ENCODE measurements around the gene IRF9. TPM values are rescaled to one million over a fixed set of nuclear protein-coding genes. Genes with fewer than 3 reads are reported as not detected.

IRF9 gene
- total RNA-seq, 2 experiments from 2014 or later, result 112 to 118 TPM

DNA sequence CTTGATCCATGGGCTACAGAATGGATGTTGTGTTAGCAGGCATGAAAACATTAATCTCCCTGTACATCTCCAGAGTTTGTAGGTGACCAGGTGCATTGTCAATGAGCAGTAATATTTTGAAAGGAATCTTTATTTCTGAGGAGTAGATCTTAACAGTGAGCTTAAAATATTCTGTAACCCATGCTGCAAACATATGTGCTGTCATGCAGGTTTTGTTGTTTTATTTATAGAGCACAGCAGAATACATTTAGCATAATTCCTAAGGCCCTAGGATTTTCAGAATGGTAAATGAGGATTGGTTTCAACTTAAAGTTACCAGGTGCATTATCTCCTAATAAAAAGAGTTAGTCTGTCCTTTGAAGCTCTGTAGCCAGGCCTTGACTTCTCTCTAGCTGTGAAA is 34.1 kb upstream of the IRF9 start:
- no peak for ATAC-seq

GRCh38 chr14:24127673-24128072 is 33.4 kb upstream of the IRF9 start:
- TF ChIP-seq CTCF (IDR thresholded peaks at IDR 0.05), result no peak

More for the DNA sequence above, 34.1 kb upstream of the IRF9 start:
- intact Hi-C loops (cut with micrococcal nuclease), result no loop called here
- peaks cover 6% of the 10 kb centered on the region for H3K36me3 Mint-ChIP-seq (ENCODE audit: low read depth)
- CTCF ChIA-PET, result interaction anchor here (1.0 to 3.5 kb wide), 5 partner anchors 10 to 115 kb away, joined by 3 to 10 read pairs (median 6); partner anchors contain the start of genes IRF9 and TINF2
- POLR2A ChIA-PET, result interaction anchor here (0.5 to 4.2 kb wide), 5 partner anchors 8 to 38 kb away, joined by 3 to 30 read pairs (median 4); partner anchors contain the start of genes DCAF11, NRL and PSME1
- H3K4me3 Mint-ChIP-seq, result no peak overlapping the region
- H3K4me1 Mint-ChIP-seq (ENCODE audit: low read depth), result peaks cover 5% of the 10 kb centered on the region
- no peaks in the 10 kb centered on the region for H3K27me3 Mint-ChIP-seq
- TF ChIP-seq CTCF (IDR thresholded peaks at IDR 0.05), result no peak
- H3K9me3 Mint-ChIP-seq, result no peaks in the 10 kb centered on the region
- no peak overlapping the region for H3K27ac Mint-ChIP-seq
- no peak for DNase-seq

DNA sequence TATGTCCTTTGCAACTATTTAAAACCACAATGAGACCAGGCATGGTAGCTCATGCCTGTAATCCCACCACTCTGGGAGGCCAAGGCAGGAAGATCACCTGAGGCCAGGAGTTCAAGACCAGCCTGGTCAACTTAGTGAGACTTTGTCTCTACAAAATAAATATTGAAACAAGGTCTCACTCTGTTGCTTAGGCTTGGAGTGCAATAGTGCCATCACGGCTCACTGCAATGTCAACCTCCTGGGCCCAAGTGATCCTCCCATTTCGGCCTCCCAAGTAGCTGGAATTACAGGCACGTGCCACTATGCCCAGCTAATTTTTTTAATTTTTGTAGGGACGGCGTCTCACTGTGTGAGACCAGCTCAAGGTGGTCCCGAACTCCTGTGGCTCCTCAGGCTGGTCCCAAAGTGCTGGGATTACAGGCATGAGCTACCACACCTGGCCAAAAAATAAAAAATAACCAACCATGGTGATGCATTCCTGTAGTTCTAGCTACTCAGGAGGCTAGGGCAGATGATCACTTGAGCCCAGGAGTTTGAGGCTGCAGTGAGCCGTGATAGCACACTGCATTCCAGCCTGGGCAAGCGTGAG is 31.6 kb upstream of the IRF9 start:
- Mint-ChIP-seq H3K27ac (no peak overlapping the region), H3K9me3 (no peaks in the 10 kb centered on the region), H3K4me3 (no peak overlapping the region), H3K4me1 (ENCODE audit: low read depth) (peaks cover 18% of the 10 kb centered on the region), H3K27me3 (no peaks in the 10 kb centered on the region), H3K36me3 (ENCODE audit: low read depth) (no peaks in the 10 kb centered on the region)
- ChIA-PET CTCF (interaction anchor here (0.9 to 1.5 kb wide), 4 partner anchors 10 to 31 kb away, joined by 3 to 6 read pairs (median 4); no protein-coding TSS in a partner anchor), POLR2A (interaction anchor here (3.5 kb wide), 1 partner anchor 15 kb away, joined by 11 read pairs; the partner anchor contains the start of genes DCAF11 and NRL)
- intact Hi-C loops (cut with micrococcal nuclease), result no loop called here
- ATAC-seq (no peak), DNase-seq (no peak)
- no peak for TF ChIP-seq CTCF (IDR thresholded peaks at IDR 0.05)

More at GRCh38 chr14:24127673-24128072, 33.4 kb upstream of the IRF9 start:
- H3K4me3 Mint-ChIP-seq, result no peak overlapping the region
- no peak for DNase-seq
- H3K36me3 Mint-ChIP-seq (ENCODE audit: low read depth), result peaks cover 6% of the 10 kb centered on the region
- H3K27me3 Mint-ChIP-seq, result no peaks in the 10 kb centered on the region
- no peak overlapping the region for H3K27ac Mint-ChIP-seq
- ChIA-PET CTCF (interaction anchor here (1.0 to 3.5 kb wide), 4 partner anchors 11 to 114 kb away, joined by 3 to 10 read pairs (median 4); partner anchors contain the start of genes IRF9 and TINF2), POLR2A (interaction anchor here (1.0 to 3.5 kb wide), 2 partner anchors 9 to 14 kb away, joined by 4 to 11 read pairs; partner anchors contain the start of genes DCAF11 and NRL)
- H3K9me3 Mint-ChIP-seq, result no peaks in the 10 kb centered on the region
- ATAC-seq, result no peak
- intact Hi-C loops (cut with micrococcal nuclease), result no loop called here
- H3K4me1 Mint-ChIP-seq (ENCODE audit: low read depth), result peaks cover 12% of the 10 kb centered on the region

DNA sequence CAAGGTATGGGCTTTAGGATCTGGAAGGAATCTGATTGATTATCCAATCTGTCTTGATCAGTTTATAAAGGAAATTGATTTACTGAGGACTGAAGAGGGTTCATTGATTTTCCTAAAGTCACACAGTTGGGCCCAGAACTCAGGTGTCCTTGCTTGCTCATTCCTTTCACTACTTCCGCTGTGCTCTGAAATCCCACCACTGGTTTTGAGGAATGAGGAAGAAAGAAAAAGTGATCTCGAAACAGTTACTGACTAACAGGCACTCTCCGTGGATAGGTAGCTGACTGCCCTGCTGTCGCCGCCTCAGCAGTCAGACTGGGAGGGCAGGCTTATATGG is 30.7 kb upstream of the IRF9 start, which contains the start of gene FITM1:
Gene FITM1, plus strand, starts transcription at position 280 of the 337 bp plus-strand sequence. CDS start 905 bp downstream, outside the sequence.
- H3K27me3 Mint-ChIP-seq, result no peaks in the 10 kb centered on the region
- POLR2A ChIA-PET, result interaction anchor here (1.3 to 2.4 kb wide), 2 partner anchors 8 to 16 kb away, joined by 5 to 13 read pairs; partner anchors contain the start of genes DCAF11 and NRL
- H3K4me1 Mint-ChIP-seq (ENCODE audit: low read depth), result peaks cover 22% of the 10 kb centered on the region
- H3K27ac Mint-ChIP-seq, result no peak within 1 kb of the TSS
- no peaks in the 10 kb centered on the region for H3K36me3 Mint-ChIP-seq (ENCODE audit: low read depth)
- TF ChIP-seq CTCF (IDR thresholded peaks at IDR 0.05), result no peak
- ATAC-seq (no peak), DNase-seq (no peak)
- H3K9me3 Mint-ChIP-seq, result no peaks in the 10 kb centered on the region
- intact Hi-C loops (cut with micrococcal nuclease), result no loop called here
- H3K4me3 Mint-ChIP-seq, result no peak within 1 kb of the TSS
- CTCF ChIA-PET, result interaction anchor here (0.9 to 4.0 kb wide), 3 partner anchors 15 to 40 kb away, joined by 3 to 21 read pairs (median 5); partner anchors contain the start of genes DCAF11 and NRL
